ENCODE results near the gene ELMOD1. TPM values are rescaled to one million over a fixed set of nuclear protein-coding genes. Genes with fewer than 3 reads are reported as not detected.

Gene ELMOD1
- total and polyA plus RNA-seq, 2 donors (not counting 3 experiments of a cell fraction or from before 2014, with no cell fraction given) = 1.6 to 2.4 TPM

GRCh38 chr11:107669191-107669740 is 78.3 kb downstream of the ELMOD1 start:
- no peak for FAIRE-seq

More at GRCh38 chr11:107669191-107669740, 78.3 kb downstream of the ELMOD1 start:
- Histone ChIP-seq H3K9me1 (replicated peaks; ENCODE audit: control insufficient read depth, extremely low read depth, insufficient read depth, low read length) (no peaks in the 10 kb centered on the region), H3K27me3 (ENCODE audit: control insufficient read depth in 2 of 2, insufficient read depth in 2 of 2, low read length in 2 of 2) (no peaks in the 10 kb centered on the region), H3K4me1 (ENCODE audit: control insufficient read depth, extremely low read depth, insufficient read depth, low read length) (no peaks in the 10 kb centered on the region), H4K20me1 (replicated peaks; ENCODE audit: control insufficient read depth, extremely low read depth, insufficient read depth, low read length) (no peaks in the 10 kb centered on the region), H3K4me2 (ENCODE audit: insufficient read depth, low read length) (no peak overlapping the region), H3K79me2 (ENCODE audit: control insufficient read depth, insufficient read depth, low read length) (no peaks in the 10 kb centered on the region), H3K9me3 (replicated peaks; ENCODE audit: control insufficient read depth, insufficient read depth, low read length) (no peaks in the 10 kb centered on the region), H3K9ac (replicated peaks; ENCODE audit: extremely low read depth, insufficient read depth, low read length) (no peak overlapping the region), H3K4me3 (replicated peaks in 1 of 3; ENCODE audit: insufficient read depth in 1 of 3, low read depth in 1 of 3, low read length in 3 of 3) (no peak overlapping the region), H2AFZ (ENCODE audit: low read depth, low read length) (no peak overlapping the region), H3K36me3 (ENCODE audit: control insufficient read depth in 2 of 2, extremely low read depth in 1 of 2, insufficient read depth in 2 of 2, low read length in 2 of 2) (no peaks in the 10 kb centered on the region), H3K27ac (ENCODE audit: insufficient read depth, low read depth, low read length) (no peak overlapping the region)
- TF ChIP-seq MAX (IDR thresholded peaks at IDR 0.05; ENCODE audit: insufficient read depth, insufficient read length) (no peak), JUN (IDR thresholded peaks at IDR 0.05; ENCODE audit: borderline replicate concordance, insufficient read depth, insufficient read length, low read depth) (no peak), POLR2AphosphoS5 (IDR thresholded peaks at IDR 0.05; ENCODE audit: insufficient read depth, low read depth, low read length) (no peak), FOS (IDR thresholded peaks at IDR 0.05; ENCODE audit: borderline replicate concordance, insufficient read depth, low read length) (no peak), EZH2 (IDR thresholded peaks at IDR 0.05; ENCODE audit: borderline replicate concordance, low read depth, low read length, severe bottlenecking) (no peak), MYC (IDR thresholded peaks at IDR 0.05; ENCODE audit: low read depth, low read length) (no peak), GATA2 (IDR thresholded peaks at IDR 0.05; ENCODE audit: insufficient read depth, insufficient read length, low read depth, low read length) (no peak), POLR2A (IDR thresholded peaks at IDR 0.05; ENCODE audit: low read depth, low read length) (no peak)
- TF ChIP-seq, protein P1, sequence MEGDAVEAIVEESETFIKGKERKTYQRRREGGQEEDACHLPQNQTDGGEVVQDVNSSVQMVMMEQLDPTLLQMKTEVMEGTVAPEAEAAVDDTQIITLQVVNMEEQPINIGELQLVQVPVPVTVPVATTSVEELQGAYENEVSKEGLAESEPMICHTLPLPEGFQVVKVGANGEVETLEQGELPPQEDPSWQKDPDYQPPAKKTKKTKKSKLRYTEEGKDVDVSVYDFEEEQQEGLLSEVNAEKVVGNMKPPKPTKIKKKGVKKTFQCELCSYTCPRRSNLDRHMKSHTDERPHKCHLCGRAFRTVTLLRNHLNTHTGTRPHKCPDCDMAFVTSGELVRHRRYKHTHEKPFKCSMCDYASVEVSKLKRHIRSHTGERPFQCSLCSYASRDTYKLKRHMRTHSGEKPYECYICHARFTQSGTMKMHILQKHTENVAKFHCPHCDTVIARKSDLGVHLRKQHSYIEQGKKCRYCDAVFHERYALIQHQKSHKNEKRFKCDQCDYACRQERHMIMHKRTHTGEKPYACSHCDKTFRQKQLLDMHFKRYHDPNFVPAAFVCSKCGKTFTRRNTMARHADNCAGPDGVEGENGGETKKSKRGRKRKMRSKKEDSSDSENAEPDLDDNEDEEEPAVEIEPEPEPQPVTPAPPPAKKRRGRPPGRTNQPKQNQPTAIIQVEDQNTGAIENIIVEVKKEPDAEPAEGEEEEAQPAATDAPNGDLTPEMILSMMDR (IDR thresholded peaks at IDR 0.05; ENCODE audit: extremely low read depth in 1 of 2, insufficient read depth in 1 of 2, low read depth in 1 of 2, low read length in 2 of 2) = no peak
- dilution Hi-C loops (cut with MboI; ENCODE audit: extremely low pct_ligation_motif_present, low sequenced_read_pairs) (no loop called here), intact Hi-C loops (cut with micrococcal nuclease) (no loop called here)
- BruUV-seq (replicated peaks) = no TSS peak
- ChIA-PET CTCF (interaction anchor here (0.8 to 3.0 kb wide), 7 partner anchors 8 to 72 kb away, joined by 3 to 15 read pairs (median 5); no protein-coding TSS in a partner anchor), POLR2A (no interaction called here)
- DNase-seq (ENCODE audit: low read depth, low spot score) = no peak

All from endothelial cell of umbilical vein (primary cell).